AG04450 (cell line): ENCODE results near the gene C6orf118. TPM values are rescaled to one million over a fixed set of nuclear protein-coding genes. Genes with fewer than 3 reads are reported as not detected.

Experiments
- CTCF ChIA-PET: fragments of 300-600, 350-600 bp; formaldehyde crosslinking; extraction: SDS; loops from one replicate; lab custom pipeline; 2022; ENCODE audit warnings: antibody characterized with exemption, inconsistent platforms; lab: Charles Lee
- POLR2A ChIA-PET: fragments of 350-600 bp; formaldehyde crosslinking; extraction: SDS; loops from one replicate; lab custom pipeline; 2021; ENCODE audit warnings: antibody characterized with exemption, inconsistent platforms; lab: Yijun Ruan, JAX
- DNase-seq: peaks from one replicate; pipeline ENCODE4 v3.0.0-alpha.2; 2011; ENCODE audit warnings: low read depth, low spot score
- H3K27ac ChIP-seq: one replicate; pipeline ENCODE4 v1.5.1; 2012; ENCODE audit warnings: low read depth, low read length, control low read depth
- H3K27me3 ChIP-seq: one replicate; pipeline ENCODE4 v1.6.0; 2012; ENCODE audit warnings: low read length; ENCODE audit not compliant: control insufficient read depth, insufficient read depth
- H3K4me3 ChIP-seq: 2 replicates; pipeline ENCODE4 v1.5.1; 2011; ENCODE audit warnings: mild to moderate bottlenecking, low read depth, low read length, control low read depth
- H3K9me3 ChIP-seq: 2 replicates; pipeline ENCODE4 v1.5.1; 2012; ENCODE audit warnings: low read length; ENCODE audit not compliant: control insufficient read depth, insufficient read depth
- polyA plus RNA-seq: library from polyadenylated mRNA; depleted of rRNA; stranded (reverse); fragments of >200 nt; gene quantifications from 2 replicates; pipeline ENCODE4 v1.2.3, GENCODE V29; 2011
- TF ChIP-seq, protein P1 (sequence below): IDR thresholded peaks from 2 replicates; pipeline ENCODE4 v1.5.1; 2011; ENCODE audit warnings: low read depth, low read length, control low read depth, inconsistent platforms

The C6orf118 gene
- polyA plus RNA-seq, 1 experiment: not detected

DNA sequence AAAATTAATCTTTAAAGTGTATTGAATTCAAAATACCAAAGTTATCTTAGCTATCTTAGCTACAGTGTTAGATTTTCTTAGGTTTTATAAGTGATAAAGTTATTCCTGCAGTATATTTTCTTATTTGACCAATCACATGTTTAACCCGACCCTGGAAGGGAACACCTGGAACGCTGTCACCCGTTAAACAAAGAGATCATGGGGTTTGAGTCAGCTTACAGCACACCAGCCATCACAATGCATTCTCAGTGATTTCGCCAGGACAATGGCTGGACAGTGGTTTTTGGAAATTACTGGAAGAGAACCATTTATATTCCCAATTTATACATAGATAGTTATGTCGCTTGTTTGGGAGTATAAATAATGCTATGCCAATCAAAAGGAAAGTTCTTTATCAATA, 10.5 kb downstream of the C6orf118 start:
- no peak for DNase-seq
- POLR2A ChIA-PET: no interaction called here
- Histone ChIP-seq H3K27ac (no peak overlapping the region), H3K9me3 (peaks cover 50% of the 10 kb centered on the region), H3K27me3 (no peaks in the 10 kb centered on the region), H3K4me3 (no peak overlapping the region)
- CTCF ChIA-PET: no interaction called here
- TF ChIP-seq, protein P1, sequence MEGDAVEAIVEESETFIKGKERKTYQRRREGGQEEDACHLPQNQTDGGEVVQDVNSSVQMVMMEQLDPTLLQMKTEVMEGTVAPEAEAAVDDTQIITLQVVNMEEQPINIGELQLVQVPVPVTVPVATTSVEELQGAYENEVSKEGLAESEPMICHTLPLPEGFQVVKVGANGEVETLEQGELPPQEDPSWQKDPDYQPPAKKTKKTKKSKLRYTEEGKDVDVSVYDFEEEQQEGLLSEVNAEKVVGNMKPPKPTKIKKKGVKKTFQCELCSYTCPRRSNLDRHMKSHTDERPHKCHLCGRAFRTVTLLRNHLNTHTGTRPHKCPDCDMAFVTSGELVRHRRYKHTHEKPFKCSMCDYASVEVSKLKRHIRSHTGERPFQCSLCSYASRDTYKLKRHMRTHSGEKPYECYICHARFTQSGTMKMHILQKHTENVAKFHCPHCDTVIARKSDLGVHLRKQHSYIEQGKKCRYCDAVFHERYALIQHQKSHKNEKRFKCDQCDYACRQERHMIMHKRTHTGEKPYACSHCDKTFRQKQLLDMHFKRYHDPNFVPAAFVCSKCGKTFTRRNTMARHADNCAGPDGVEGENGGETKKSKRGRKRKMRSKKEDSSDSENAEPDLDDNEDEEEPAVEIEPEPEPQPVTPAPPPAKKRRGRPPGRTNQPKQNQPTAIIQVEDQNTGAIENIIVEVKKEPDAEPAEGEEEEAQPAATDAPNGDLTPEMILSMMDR: no peak

DNA sequence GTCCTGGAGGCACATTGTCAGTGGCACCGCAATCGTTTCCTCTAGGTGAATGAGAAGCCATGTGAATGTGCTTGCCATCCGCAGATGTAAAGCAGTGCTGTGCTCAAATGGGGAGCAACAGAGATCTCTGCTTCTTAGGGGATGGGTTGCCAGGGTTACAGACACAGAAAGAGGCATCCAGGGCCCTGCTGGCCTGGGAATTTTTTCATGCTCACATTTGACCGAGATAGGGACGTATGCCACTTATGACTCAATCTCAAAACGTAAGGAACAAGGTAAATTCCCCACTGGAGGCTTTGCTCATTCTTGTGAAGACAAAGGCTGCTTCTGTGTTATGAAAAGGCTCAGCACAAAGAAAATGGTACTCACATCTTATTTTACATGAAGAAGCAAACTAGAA, 11.0 kb downstream of the C6orf118 start:
- H3K4me3 ChIP-seq: no peak overlapping the region
- TF ChIP-seq, protein P1: no peak
- no peak for DNase-seq

DNA sequence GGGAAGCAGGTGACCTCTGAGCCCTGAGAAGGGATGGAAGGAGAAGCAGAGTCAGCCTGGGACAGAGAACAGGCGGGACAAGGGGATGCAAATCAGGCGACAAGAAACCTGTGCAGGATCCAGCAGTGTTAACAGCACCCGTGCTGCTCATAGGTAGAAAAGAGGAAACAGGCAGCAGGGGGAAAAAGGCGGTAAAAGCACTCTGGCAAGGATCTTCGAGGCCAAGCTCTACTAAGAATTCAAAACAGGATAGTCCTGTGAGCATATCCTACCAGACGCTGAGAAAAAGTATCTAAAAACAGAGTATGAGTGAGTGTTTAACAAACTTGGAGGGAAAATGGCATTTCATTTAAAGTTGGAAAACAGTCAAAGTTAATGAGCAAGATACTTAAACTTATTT, 16.7 kb downstream of the C6orf118 start:
- Histone ChIP-seq H3K27me3 (no peaks in the 10 kb centered on the region), H3K4me3 (no peak overlapping the region), H3K27ac (no peak overlapping the region), H3K9me3 (peaks cover 12% of the 10 kb centered on the region)
- TF ChIP-seq, protein P1: no peak
- CTCF ChIA-PET: no interaction called here
- POLR2A ChIA-PET: no interaction called here
- DNase-seq: no peak

More for the DNA sequence above, 11.0 kb downstream of the C6orf118 start:
- Histone ChIP-seq H3K27me3 (no peaks in the 10 kb centered on the region), H3K9me3 (peaks cover 50% of the 10 kb centered on the region), H3K27ac (no peak overlapping the region)
- ChIA-PET CTCF (no interaction called here), POLR2A (no interaction called here)

DNA sequence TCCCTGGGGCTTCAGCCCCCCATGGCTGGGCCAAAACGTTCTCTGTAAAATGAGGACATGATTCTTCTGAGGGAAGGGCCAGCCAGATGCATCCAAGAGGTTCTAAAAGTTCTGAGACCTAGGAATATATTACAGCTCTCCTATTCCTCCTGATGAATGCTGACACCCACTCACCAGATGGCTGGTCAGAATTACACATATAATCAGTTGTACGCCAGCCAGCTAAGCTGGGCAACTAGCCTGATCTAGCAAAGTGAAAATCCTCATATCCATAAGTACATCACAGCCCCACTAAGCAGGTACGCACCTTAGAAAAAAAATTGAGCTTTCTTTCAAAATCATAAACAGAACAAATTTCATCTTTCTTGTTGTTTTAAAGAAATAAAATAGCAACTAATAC, 34.8 kb downstream of the C6orf118 start:
- Histone ChIP-seq H3K9me3 (peaks cover 24% of the 10 kb centered on the region), H3K27ac (no peak overlapping the region), H3K4me3 (no peak overlapping the region), H3K27me3 (no peaks in the 10 kb centered on the region)
- DNase-seq: no peak
- CTCF ChIA-PET: no interaction called here
- TF ChIP-seq, protein P1: no peak
- POLR2A ChIA-PET: no interaction called here

DNA sequence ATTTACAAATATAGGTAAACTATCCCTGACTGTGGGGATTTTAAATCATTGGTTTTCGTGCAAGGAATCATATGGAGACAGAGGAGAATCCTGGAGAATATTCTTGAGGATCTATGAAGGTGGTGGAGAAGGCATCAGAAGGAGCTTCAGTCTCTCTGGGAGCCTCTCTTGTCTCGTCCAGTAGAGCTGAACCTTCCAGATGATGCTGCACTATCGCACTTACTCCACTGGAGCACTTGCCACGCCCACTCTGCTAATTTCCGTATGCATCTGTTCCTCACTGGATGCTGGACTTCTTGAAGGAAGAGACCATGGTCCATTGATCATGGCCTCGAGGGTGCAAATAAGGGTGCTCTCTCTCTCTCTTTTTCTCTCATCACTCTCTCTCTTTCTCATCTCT, 36.8 kb downstream of the C6orf118 start:
- POLR2A ChIA-PET: no interaction called here
- TF ChIP-seq, protein P1: no peak

More for the DNA sequence above, 36.8 kb downstream of the C6orf118 start:
- no peak for DNase-seq
- Histone ChIP-seq H3K27me3 (no peaks in the 10 kb centered on the region), H3K4me3 (no peak overlapping the region), H3K27ac (no peak overlapping the region), H3K9me3 (peaks cover 35% of the 10 kb centered on the region)
- CTCF ChIA-PET: no interaction called here
